ENCODE data around the gene ANKS1A.

The ANKS1A gene

DNA sequence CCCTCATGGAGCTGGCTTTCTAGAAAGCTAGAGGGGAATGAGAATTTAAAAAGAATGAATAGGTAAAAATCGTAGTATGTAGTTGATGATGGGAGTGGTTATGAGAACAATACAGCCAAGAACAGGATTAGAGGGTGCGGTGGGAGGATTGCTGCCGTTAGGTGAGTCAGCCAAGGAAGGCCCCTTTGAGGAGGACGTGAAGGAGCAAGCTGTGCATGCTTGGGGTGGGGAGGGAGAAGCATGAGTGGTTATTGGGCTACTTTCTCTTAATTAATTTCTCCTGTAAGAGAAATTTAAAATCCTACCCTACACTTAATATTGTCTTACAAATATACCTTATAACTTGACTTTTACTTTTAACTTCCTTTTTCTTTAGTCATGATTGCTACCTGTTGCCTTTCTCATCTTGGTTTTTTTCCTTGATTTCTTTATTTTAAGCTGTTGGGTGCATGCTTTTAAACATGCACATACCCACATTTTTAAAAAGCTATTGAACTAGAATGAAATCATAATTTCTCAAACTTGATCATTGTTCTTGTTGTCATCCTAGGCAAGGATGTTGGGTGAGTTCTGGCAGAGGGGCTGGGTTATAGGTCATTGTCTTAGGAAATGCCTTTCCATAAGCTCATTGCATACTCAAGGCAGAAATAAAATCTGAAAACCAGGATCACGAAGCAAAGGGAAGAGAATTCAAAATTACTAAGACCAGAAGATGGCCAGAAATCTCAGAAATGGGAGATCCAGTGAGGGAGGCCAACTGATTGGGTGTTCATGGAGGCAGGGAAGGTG, 137.6 kb downstream of the ANKS1A start:
- no peaks in the 10 kb centered on the region for H3K9me3 ChIP-seq (replicated peaks; ENCODE audit: insufficient read depth, low read length)
- no peak overlapping the region for H3K4me2 ChIP-seq (ENCODE audit: low read depth, low read length)
- H3K9me2 ChIP-seq (replicated peaks; ENCODE audit: insufficient read depth, low read length): no peaks in the 10 kb centered on the region
- no peak overlapping the region for H3K4me3 ChIP-seq (ENCODE audit: low read length)
- TF ChIP-seq, protein P1, sequence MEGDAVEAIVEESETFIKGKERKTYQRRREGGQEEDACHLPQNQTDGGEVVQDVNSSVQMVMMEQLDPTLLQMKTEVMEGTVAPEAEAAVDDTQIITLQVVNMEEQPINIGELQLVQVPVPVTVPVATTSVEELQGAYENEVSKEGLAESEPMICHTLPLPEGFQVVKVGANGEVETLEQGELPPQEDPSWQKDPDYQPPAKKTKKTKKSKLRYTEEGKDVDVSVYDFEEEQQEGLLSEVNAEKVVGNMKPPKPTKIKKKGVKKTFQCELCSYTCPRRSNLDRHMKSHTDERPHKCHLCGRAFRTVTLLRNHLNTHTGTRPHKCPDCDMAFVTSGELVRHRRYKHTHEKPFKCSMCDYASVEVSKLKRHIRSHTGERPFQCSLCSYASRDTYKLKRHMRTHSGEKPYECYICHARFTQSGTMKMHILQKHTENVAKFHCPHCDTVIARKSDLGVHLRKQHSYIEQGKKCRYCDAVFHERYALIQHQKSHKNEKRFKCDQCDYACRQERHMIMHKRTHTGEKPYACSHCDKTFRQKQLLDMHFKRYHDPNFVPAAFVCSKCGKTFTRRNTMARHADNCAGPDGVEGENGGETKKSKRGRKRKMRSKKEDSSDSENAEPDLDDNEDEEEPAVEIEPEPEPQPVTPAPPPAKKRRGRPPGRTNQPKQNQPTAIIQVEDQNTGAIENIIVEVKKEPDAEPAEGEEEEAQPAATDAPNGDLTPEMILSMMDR (IDR thresholded peaks at IDR 0.05; ENCODE audit: low read length): no peak
- TF ChIP-seq EZH2phosphoT487 (IDR thresholded peaks at IDR 0.05; ENCODE audit: low read length) (no peak), EZH2 (optimal IDR thresholded peaks at IDR 0.05; ENCODE audit: low read depth, low read length) (no peak)
- H3K27me3 ChIP-seq (replicated peaks; ENCODE audit: insufficient read depth, low read length): no peaks in the 10 kb centered on the region
- H3F3A ChIP-seq (ENCODE audit: insufficient read depth, low read length): no peaks in the 10 kb centered on the region
- no peaks in the 10 kb centered on the region for H4K20me1 ChIP-seq (ENCODE audit: insufficient read depth, low read length)
- no peaks in the 10 kb centered on the region for H3K36me3 ChIP-seq (replicated peaks; ENCODE audit: insufficient read depth, low read length)
- no peak overlapping the region for H3K9ac ChIP-seq (ENCODE audit: low read length)
- H3K4me1 ChIP-seq (ENCODE audit: low read length): no peaks in the 10 kb centered on the region
- H3K27ac ChIP-seq (ENCODE audit: low read length): no peak overlapping the region
- DNase-seq: no peak
- no peaks in the 10 kb centered on the region for H3K79me2 ChIP-seq (ENCODE audit: low read length)
- no peak overlapping the region for H2AFZ ChIP-seq (ENCODE audit: low read length)

DNA sequence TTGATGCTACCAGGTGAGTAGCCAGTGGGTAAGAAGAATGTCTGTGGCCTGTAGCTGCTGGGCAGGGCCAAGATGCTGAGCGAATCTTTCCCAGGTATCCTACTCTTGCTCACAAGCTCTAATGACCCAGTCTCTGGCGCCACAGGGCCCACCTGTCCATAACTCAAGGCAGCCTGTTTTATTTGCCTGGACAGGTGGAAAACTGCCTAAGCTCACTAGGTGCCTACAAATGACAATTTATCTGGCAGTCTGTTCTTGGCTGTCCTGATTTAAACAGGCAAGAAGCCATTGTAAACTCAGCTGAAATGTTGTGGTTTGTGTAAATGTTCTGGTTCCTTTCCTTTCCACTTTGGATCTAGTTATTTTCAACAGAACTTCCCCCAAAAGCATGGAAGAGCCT, 138.8 kb downstream of the ANKS1A start:
- no peak overlapping the region for H3K9ac ChIP-seq (ENCODE audit: low read length)
- TF ChIP-seq, protein P1 (IDR thresholded peaks at IDR 0.05; ENCODE audit: low read length): no peak
- no peak overlapping the region for H3K27ac ChIP-seq (ENCODE audit: low read length)

DNA sequence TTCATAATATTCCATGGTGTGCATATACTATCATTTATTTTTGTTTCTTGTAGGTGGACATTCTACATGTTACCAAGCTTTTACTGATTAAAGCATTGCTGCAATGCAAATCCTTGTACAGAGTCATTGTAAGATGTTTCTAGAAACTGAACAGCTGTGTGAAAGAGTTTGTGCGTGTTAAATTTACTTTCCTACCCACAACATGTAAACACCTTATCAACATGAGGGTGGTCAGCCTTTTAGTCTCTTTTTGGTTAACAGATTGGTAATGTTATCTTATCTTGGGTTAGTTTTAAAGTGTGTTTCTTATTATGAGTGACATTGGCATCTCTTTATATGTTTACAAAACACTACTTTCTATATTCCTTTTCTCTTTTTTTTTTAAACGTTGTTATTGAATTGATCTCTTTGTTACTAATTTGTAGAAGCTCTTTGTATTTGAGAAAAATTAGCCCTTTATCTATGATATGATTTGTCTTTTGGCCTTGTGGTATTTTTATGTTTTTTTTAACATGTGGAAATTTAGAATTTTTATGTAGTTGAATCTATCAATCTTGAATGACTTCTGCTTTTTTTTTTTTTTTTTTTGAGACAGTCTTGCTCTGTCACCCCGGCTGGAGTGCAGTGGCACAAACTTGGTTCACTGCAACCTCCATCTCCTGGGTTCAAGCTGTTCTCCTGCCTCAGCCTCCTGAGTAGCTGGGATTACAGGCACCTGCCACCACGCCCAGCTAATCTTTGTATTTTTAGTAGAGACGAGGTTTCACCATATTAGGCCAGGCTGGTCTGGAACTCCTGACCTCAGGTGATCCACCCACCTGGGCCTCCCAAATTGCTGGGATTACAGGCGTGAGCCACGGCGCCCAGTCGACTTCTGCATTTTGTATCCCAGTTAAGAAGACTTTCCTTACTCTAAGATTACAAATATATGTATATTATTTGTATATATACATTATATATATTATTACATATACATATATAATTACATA, 140.0 kb downstream of the ANKS1A start:
- Histone ChIP-seq H3K36me3 (replicated peaks; ENCODE audit: insufficient read depth, low read length) (no peaks in the 10 kb centered on the region), H3K4me3 (ENCODE audit: low read length) (no peak overlapping the region), H3K27me3 (replicated peaks; ENCODE audit: insufficient read depth, low read length) (no peaks in the 10 kb centered on the region), H3K9me3 (replicated peaks; ENCODE audit: insufficient read depth, low read length) (no peaks in the 10 kb centered on the region), H4K20me1 (ENCODE audit: insufficient read depth, low read length) (no peaks in the 10 kb centered on the region), H3K9ac (ENCODE audit: low read length) (no peak overlapping the region), H3K27ac (ENCODE audit: low read length) (no peak overlapping the region), H3F3A (ENCODE audit: insufficient read depth, low read length) (no peaks in the 10 kb centered on the region), H3K4me2 (ENCODE audit: low read depth, low read length) (no peak overlapping the region), H3K9me2 (replicated peaks; ENCODE audit: insufficient read depth, low read length) (no peaks in the 10 kb centered on the region), H3K79me2 (ENCODE audit: low read length) (no peaks in the 10 kb centered on the region), H2AFZ (ENCODE audit: low read length) (no peak overlapping the region), H3K4me1 (ENCODE audit: low read length) (no peaks in the 10 kb centered on the region)
- no peak for DNase-seq
- TF ChIP-seq, protein P1 (IDR thresholded peaks at IDR 0.05; ENCODE audit: low read length): no peak
- TF ChIP-seq EZH2 (optimal IDR thresholded peaks at IDR 0.05; ENCODE audit: low read depth, low read length) (no peak), EZH2phosphoT487 (IDR thresholded peaks at IDR 0.05; ENCODE audit: low read length) (no peak)

More for the DNA sequence above, 138.8 kb downstream of the ANKS1A start:
- Histone ChIP-seq H3F3A (ENCODE audit: insufficient read depth, low read length) (no peaks in the 10 kb centered on the region), H3K79me2 (ENCODE audit: low read length) (no peaks in the 10 kb centered on the region), H3K27me3 (replicated peaks; ENCODE audit: insufficient read depth, low read length) (no peaks in the 10 kb centered on the region), H3K4me2 (ENCODE audit: low read depth, low read length) (no peak overlapping the region), H3K9me3 (replicated peaks; ENCODE audit: insufficient read depth, low read length) (no peaks in the 10 kb centered on the region), H3K36me3 (replicated peaks; ENCODE audit: insufficient read depth, low read length) (no peaks in the 10 kb centered on the region), H3K4me3 (ENCODE audit: low read length) (no peak overlapping the region), H2AFZ (ENCODE audit: low read length) (no peak overlapping the region), H3K4me1 (ENCODE audit: low read length) (no peaks in the 10 kb centered on the region), H4K20me1 (ENCODE audit: insufficient read depth, low read length) (no peaks in the 10 kb centered on the region), H3K9me2 (replicated peaks; ENCODE audit: insufficient read depth, low read length) (no peaks in the 10 kb centered on the region)
- no peak for DNase-seq

Measured in MM.1S (cell line).